Posterior vena cava (tissue), 2 donors: Measurements from ENCODE around the gene TAX1BP1. TPM values are rescaled to one million over a fixed set of nuclear protein-coding genes. Genes with fewer than 3 reads are reported as not detected.
"Not testable (repeated sequence)": the region's sequence is repeated elsewhere in the genome, so short reads cannot be mapped to it uniquely, and the experiment has no call there.

ENCODE experiments used
- DNase-seq: peaks from one replicate; pipeline ENCODE4 v3.0.0-alpha.2; 2020; ENCODE audit warnings: low spot score
- intact Hi-C, 2 donors: fragments of 100-400 bp; cut with DNase I; formaldehyde crosslinking; loops; one replicate each; pipeline versions ENCODE4 v1.14.1 to v1.14.2; 2022 to 2023
- total RNA-seq, 2 donors: library from RNA; stranded (reverse); fragmentation: NEBNext Ultra II Directional; extraction: Animal tissue kit (Norgen Biotek cat#: 25700); gene quantifications; one replicate each; pipeline ENCODE4 v1.2.1, GENCODE V29; 2021
- donor health status: DM: yes; HTN: yes; CAD: no.
- donor health status: DM: yes; HTN: yes; CAD: no.

The TAX1BP1 gene
- total RNA-seq, 2 donors from 2014 or later, result 93.0 to 131 TPM

DNA sequence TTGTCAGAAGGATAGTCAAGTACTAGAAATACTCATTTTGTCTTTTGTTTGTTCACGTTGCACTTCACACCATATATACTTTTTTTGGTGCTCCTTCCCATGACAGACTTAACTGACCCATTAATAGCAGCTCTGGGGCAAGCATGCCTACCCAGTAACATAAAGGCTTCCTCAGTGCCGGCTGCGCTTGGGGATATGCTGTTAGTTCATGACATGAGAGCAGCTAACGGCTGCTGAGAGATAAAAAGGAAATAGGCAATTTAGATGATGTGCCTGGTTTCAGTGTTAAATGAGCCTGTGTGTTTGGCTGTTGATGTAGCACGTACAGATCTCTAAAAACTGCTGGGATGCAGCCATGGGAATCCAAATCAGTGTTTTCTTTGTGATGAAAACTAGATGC, 86.4 kb downstream of the TAX1BP1 start:
- intact Hi-C loops, result no loop called here
- no peak for DNase-seq

DNA sequence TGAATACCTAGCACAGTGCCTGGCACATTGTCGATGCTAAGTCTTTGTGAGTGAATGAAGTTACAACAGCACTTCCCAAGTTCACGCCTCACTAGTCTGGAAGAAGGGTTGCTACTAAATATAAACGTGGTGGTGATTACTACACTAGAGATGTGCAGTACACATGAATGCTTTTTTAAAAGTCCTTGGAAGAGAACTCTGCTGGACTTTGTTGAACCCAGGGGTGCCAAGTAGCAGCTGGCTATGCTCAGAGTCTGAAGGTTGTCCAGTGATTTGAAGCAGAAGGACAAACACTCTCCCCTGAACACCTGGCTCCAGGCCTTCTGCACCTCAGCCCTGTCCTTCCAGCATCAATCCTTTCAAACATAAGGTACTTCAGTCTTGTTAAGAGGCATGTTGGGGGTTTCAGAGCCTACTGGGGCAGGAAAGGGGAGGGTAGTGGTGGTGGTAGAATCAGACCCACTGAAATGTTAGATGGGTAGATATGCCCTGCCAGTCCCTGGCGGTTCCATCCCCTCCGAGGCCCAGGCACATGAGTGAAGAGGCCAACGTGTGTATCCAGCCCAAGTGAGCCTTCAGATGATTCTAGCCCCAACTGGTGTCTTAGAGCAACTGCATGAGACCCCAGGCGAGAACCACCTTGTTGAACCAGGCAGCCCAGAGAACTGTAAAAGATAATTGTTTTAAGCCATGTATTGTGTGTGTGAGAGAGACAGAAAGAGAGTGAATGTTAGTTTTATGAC, 94.4 kb downstream of the TAX1BP1 start:
- DNase-seq, result no peak
- intact Hi-C loops, result no loop called here

DNA sequence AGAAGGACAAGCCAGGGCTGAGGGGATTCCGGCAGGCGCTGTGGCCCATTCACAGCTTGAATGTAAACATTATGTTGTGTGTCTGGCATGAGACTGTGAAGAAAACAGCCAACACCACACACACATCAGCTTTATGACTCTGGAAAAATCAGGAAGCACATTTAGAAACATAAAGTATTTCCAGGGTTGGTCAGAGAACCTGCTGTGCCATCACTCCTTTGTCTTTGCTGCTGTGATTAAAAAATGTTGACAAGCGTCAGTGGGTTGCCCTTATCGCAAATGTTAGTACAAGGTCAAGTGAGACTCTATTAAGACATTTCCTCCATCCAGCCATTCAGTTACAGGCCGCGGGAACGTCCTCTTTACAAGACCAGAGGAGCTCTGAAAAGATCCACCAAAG, 95.4 kb downstream of the TAX1BP1 start:
- intact Hi-C loops, result no loop called here
- no peak for DNase-seq

DNA sequence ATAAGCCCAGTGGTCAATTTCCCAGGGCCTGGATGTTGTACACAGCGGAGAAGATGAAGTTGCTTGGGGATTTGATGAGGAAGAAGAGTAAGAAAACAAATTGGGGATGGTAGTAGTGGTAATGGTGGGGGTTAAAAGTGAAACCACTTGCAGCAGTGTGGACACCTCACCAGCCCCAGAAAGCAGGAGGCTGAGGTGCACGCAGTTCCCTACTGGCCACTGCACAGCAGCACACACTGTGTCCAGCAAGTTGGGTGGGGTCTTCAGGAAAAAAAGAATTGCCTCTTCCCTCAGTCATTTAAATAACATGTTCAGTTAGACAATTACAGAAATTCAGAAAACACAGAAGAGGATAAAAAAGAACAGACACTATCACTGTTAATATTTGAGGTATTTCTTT, 96.6 kb downstream of the TAX1BP1 start:
- no peak for DNase-seq
- intact Hi-C loops, result no loop called here

DNA sequence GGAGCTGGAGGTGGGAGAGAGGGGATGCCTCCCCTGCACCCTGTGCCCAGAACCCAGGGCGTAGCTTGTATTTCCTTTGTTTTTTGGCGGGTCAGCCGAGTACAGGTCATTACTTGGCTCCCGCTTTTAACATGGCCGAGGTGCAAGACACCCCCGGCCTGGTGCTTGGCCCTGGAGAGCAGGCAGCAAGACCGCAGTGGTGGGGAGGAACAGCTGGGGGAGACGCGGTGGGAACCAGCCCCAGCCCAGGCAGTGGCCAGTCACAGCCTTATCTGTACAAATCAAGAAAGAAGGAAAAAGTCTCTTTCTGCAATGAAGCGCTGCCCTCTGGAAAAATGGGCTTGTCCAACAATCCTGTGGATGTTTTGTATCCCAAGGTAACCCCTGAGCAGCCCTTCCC, 99.1 kb downstream of the TAX1BP1 start:
- intact Hi-C loops, result no loop called here

DNA sequence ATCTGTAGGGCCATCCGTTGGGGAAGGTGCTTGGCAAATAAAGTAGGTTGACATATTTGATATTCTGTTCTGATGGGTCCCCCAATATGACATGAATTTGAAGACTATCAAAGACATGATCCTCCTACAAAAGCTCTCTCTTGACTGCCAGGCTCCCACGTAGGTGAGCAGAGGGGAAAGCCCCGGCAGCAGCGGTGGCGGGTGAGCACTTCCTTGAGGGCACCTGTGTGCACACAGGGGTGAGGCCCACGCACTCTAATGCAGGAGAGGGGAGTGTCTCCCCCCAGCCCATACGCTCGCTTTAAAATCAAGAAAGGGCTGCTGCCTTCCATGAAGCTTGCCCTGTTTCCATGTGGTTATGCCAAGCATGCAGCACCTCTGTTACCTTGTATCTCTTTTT, 100.4 kb downstream of the TAX1BP1 start:
- intact Hi-C loops, result no loop called here
- DNase-seq, result no peak

More for the DNA sequence above, 99.1 kb downstream of the TAX1BP1 start:
- no peak for DNase-seq

DNA sequence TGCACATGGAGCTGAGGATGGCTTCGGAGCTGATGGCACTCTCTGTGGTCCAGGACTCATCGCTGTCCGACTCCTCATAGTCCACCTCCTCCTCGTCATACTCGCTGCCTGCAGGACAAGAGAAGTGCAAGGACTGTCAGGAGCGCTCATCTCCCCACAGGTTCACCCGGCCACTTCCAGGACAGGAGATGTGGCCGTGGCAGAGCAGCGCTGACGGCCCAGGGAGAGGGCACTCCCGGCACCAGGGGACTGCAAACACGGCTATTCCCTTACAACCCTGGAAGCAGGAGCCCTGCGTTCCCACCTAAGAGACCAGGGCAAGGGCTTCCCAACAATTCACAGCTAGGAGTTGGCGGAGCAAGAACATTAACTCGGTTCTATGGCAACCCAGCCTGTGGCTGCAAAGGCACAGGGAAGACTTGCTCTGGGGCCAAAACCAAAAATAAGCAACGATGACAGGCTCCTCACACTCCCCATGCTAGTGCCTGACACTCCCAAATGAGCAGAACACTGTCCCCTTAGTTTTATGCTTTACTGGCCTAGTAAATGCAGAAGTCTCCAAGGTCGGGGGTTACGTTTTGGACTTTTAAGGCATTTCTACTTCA, 100.9 kb downstream of the TAX1BP1 start:
- no peak for DNase-seq
- intact Hi-C loops, result no loop called here

DNA sequence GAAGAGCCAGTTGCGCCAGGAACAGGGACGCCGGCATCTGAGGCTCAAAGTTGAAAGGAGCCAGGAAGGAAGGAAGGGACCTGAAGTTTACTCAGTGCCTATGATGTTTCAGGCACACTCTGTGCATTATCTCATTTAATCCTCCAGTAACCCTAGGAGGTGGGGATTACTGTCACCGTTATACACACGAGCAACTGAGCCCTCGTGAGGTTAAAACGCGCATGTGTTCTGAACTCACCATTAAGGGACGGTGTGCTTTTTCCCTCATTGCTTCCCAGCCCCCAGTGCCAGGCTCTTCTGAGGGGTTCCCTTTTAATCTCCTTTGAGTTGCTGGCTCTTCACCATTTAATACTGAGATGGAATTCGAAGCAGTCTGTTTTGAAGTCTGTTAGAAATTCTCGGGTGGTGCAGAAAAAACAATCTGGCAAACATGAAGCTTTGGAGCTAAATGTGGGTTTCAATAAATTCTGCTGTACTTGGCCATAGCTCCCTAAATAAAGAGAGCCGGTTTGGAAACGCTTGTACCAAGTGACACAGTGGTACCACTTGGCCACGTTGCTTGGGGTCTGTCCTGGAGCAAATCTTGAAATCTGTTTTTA, 102.2 kb downstream of the TAX1BP1 start:
- DNase-seq, result no peak
- intact Hi-C loops, result no loop called here

DNA sequence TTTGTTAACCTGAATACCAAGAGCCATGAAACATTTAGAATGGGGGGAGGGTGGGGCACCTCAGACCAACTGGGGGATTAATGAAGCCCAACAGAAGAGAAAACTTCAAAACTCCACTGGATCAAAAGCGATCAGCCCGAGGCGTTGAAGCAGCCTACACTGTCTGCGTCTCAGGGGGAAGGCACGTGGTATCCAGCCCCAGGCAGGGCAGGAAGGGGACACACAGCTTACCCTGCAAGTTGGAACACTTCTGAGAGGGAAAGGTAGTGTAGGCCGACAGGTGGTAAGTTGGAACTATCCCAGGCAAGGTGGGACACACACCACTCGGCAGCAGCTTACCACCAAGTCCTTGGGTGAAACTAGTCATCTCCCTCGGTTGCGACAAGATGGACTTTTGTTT, 102.9 kb downstream of the TAX1BP1 start:
- DNase-seq, result no peak
- intact Hi-C loops, result no loop called here

DNA sequence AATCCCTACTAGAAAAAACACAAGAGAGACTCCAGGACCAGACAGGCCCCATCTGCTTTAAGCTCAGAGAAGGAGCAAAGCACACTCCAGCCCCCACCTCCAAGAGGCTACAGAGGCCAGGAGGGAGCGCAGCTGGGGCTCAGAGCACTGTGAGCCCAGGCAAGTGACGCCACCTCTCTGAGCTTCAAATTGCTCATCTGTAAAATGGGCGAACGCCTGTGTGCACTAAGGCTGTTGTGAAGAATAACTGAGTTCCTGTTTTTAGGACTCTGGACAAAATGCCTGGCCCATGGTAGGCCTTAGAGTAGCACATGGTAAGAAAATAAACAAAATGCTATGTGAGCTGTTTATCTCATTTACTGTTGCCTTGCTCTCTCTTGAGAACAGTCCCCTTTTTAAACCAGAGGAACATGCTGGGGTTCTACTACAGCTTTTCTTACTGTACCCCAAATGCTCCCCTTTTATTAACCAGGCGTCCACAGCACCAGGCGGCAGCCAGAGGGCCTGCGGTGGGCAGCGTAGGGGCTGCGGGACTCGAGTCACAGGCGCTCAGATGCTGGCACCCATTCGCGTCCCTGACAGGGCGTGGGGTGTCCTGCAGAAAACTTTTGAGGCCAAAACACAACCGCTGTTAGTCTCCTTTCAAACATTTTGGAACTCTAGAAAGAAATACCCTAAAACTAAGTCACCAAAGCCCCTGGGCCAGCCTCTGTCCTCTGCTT, 103.8 kb downstream of the TAX1BP1 start:
- intact Hi-C loops, result no loop called here
- DNase-seq, result no peak

DNA sequence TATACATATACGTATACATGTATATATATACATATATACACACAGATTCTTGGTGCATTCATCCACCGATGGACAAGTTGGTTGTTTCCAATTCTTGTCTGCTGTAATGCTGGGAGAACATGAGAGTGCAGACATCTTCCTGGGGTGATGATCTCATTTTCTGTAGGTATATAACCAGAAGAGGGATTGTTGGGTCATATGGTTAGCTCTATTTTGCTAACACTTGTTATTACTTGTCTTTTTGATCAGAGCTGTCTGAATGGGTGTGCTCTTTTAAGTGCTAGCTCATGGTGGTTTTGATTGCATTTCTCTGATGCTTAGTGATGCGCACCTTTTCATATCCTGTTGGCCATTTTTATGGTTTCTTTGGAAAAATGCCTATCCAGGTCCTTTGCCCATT, 106.4 kb downstream of the TAX1BP1 start:
- DNase-seq, result no peak

DNA sequence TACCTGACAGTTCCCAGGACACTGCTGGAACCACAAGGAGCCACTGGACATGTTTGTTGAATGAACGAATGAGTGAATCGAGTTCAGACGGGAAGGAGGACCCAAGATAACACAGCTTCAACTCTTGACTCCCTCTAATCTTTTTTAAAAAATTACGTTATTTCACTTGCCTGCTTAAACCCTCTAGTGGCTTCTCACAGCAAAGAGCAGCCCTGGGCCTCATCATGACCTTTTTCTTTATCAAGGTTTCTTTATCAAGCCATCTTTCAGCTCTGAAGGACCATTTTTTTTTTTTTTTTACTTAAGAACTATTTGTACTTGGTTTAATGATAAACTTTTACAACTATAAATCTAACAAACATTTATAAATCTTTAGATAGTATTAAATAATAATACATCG, 110.6 kb downstream of the TAX1BP1 start:
- intact Hi-C loops, result no loop called here
- DNase-seq, result no peak

More for the DNA sequence above, 106.4 kb downstream of the TAX1BP1 start:
- intact Hi-C loops, result no loop called here

DNA sequence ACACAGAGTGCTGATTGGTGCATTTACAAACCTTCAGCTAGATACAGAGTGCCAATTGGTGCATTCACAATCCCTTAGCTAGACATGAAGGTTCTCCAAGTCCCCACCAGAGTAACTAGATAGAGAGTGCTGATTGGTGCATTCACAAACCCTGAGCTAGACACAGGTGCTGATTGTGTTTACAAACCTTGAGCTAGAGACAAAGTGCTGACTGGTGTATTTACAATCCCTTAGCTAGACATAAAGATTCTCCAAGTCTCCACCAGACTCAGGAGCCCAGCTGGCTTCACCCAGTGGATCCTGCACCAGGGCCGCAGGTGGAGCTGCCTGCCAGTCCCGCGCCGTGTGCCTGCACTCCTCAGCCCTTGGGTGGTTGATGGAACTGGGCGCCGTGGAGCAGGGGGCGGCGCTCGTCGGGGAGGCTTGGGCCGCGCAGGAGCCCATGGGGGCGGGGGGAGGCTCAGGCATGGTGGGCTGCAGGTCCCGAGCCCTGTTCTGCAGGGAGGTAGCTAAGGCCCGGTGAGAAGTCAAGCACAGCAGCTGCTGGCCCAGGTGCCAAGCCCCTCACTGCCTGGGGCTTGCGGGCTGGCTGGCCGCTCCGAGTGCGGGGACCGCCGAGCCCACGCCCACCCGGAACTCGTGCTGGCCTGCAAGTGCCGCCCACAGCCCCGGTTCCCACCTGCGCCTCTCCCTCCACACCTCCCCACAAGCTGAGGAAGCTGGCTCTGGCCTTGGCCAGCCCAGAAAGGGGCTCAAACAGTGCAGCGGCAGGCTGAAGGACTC, 116.9 kb downstream of the TAX1BP1 start:
- intact Hi-C loops, result not testable (repeated sequence)

DNA sequence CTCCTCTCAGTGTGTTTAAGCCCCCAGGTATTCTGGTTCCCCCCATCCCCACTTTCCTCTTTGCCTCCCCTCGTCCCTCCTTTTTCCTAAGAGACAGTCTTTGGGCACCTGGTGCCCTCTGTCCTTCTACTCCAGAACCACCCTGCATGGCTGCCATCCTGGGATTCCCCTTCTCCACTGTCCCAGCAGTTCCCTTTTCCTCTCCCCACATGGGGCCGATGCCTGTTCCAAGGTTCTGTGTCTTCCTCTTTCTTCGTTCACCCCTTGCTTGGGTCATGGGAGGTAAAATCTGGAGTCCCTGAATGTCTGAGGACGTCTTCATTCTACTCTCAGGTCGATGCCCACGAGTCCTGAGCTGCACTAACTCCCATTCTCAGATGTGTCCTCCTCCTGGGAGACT, 120.8 kb downstream of the TAX1BP1 start:
- intact Hi-C loops, result no loop called here
- no peak for DNase-seq

More for the DNA sequence above, 116.9 kb downstream of the TAX1BP1 start:
- not testable (repeated sequence) for DNase-seq

DNA sequence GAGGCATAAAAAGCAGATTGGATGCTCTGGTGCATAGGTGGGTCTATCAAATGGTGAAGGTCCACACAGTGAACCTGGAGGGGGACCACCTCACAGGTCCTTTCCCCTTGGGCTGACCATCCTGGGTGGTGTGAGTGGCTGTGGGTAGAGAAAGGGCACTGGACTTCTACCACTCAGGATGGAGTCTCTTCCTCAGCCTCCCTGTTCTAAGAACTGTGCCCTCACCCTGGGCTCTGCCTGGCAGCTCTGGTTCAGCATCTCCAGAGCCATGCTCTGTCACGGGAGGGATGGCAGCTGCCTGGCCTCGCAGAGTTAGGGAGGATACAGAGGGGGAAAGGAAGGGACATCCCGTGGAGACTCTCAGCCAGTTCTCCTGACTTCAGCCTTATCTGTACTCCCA, 121.8 kb downstream of the TAX1BP1 start:
- intact Hi-C loops, result no loop called here
- no peak for DNase-seq

DNA sequence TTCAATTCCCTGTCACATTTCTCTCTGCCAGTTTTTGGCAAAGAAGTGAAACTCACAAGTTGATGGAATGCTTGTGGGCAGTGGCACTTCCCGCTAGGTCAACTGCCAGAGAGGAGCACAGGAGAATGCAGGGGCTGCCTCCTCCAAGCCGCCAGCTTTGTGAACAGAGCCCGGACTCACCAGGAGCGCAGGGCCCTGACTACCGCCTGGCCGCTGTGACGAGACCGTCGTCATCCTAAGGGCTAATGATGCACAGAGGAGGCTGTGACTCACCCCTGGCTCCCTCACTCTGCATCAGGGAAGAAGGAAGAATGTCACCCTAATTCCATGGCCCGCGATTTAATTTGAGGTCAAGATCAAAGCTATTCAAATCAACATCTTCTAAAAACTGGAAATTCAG, 123.9 kb downstream of the TAX1BP1 start:
- intact Hi-C loops, result no loop called here
- no peak for DNase-seq

DNA sequence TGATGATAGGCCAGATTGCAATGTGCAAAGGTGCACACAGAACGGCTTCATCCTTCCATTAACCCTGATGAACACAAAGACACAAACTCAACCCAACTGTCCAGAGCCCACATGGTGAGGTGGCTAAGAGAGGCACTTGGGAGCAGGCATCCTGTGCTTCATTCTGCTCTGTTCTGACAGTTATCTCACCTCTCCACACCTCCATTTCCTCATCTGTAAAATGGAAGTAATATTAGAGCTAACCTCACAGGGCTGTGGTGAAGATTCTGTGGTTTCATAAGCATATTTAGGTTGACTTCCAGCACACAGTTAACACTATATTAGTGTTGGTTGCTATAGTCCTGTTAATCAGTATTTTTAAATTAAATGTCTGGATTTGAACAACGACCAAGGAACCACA, 126.3 kb downstream of the TAX1BP1 start:
- no peak for DNase-seq
- intact Hi-C loops, result no loop called here

DNA sequence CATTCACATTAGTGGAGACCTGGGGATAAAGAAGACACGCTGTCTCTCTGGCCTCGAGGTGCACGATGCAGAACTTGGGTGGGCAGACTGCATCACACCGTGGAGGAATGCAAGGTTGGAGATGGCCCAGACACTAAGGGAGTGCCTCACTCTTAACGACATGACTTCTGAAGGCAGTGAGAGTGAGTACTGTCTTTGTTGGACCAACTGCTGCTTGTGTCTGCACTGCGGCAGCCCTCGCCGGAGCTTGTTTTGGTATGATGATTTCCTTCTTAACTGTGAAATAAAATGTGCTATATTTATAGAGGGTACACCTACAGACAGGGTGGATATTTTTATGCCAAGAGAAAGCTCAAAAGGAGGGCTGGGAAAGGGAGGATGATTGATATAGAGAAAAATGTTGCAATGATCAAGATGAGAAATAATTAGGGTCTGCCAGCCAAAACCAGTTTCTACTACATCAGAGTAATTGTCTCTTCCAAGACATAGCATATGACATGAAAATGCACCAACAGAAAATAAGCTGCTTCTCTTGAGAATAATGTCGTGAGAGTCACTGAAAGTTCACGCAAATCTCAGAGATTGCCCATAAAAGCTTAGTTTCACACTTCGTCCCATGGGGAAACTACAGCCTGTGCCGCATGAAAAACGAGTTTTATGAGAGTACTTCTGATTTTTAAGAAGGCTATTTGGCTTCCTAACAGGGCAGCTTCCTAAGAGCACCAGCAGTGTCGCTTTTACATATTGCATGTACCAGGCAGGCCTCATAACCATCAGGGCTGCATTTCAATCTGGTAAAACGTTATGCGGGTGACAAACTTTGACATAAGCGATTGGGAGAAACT, 127.1 kb downstream of the TAX1BP1 start:
- no peak for DNase-seq
- intact Hi-C loops, result no loop called here

DNA sequence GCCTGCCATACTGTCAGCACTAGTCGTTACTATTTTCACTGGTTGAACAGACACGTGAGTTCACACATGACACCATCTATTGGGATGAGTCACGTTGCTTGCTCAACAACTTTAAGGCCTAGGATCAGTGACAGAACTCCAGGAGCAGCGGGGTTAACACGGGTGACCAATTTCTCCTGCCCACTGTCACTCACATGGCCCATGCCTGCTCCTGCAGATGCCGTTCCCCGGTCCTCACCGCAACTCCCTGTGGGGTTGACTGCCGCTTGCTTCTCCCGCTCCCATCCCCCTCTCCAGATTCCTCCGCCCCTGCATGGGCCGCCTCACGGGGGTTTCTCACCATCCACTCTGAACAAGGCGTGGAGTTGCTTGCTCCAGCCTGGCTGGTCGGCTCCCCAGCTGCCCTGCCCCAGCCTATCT, 128.2 kb downstream of the TAX1BP1 start:
- no peak for DNase-seq
- intact Hi-C loops, result no loop called here
